Measurements from ENCODE around the gene HJURP. TPM values are rescaled to one million over a fixed set of nuclear protein-coding genes. Genes with fewer than 3 reads are reported as not detected.

The HJURP gene
- total RNA-seq, 1 experiment from 2014 or later = 37.0 TPM

DNA sequence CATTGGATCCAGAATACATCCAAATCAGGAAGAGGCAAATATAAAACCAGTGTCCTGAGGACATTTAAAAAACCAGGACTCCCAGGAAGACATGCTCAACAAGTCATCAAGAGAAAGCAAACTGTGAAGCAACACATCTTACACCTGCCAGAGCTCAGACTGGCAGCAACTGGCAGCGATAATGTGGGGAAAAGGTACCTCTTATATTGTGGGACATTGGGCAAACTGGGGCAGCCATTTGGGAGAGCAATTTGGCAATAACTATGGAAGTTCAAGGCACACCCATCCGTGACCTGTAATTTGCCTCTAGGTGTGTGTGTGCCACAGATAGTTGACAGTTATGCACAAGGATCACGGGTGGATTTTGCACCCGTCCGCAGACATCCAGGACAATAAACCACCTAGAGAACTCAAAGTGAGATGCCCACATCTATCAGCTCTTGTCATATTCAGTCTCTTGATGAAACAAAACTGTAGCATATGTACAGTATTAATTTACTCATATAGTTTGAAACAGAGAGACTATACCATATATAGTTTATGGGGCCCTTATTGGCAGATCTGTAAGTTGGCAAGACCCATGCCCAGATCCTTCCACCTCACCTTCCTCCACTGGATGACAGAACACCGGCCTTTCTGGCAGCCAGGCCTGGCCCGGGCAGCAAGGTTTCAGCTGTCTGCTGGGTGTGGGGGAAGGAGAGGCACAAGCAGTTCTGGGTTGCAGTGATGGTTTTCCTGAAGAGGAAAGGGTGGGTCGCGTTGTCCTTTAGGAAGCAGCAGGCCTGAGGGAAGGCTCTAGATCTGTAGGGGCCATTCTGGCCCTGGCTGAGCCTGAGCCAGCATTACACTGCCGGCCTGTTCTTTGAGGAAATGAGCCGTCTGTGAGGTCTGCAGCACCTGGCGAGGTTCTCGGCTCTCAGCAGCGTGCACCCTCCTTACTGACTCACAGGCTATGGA, 18.8 kb downstream of the HJURP start:
- no peak overlapping the region for H3K9ac ChIP-seq (ENCODE audit: low read length)
- peaks cover 50% of the 10 kb centered on the region for H3K79me2 ChIP-seq (ENCODE audit: low read length)
- peaks cover 37% of the 10 kb centered on the region for H4K20me1 ChIP-seq (ENCODE audit: low read length)
- no peak for TF ChIP-seq EZH2 (IDR thresholded peaks at IDR 0.05; ENCODE audit: low read length, unreplicated experiment)
- TF ChIP-seq EZH2phosphoT487 (IDR thresholded peaks at IDR 0.05; ENCODE audit: borderline replicate concordance, low read length) = no peak
- no peak for TF ChIP-seq CTCF (conservative IDR thresholded peaks at IDR 0.05; ENCODE audit: low read depth, low read length)
- no peak overlapping the region for H3K4me2 ChIP-seq (ENCODE audit: low read length)
- no peaks in the 10 kb centered on the region for H3K9me3 ChIP-seq (ENCODE audit: low read length)
- peaks cover 52% of the 10 kb centered on the region for H3K36me3 ChIP-seq (ENCODE audit: low read depth, low read length)
- no peaks in the 10 kb centered on the region for H3K9me2 ChIP-seq (replicated peaks; ENCODE audit: low read length)
- 0 out of 2 replicates have a peak, but pooled peaks cover 4% of the 10 kb centered on the region for H3K4me1 ChIP-seq (ENCODE audit: insufficient read depth, low read length)
- no peaks in the 10 kb centered on the region for H3K27me3 ChIP-seq (ENCODE audit: low read length)
- POLR2A ChIA-PET (ENCODE audit: unreplicated experiment) = no interaction called here
- CTCF ChIA-PET = no interaction called here
- DNase-seq (no peak), ATAC-seq (no peak)
- BruUV-seq (replicated peaks) = no TSS peak
- intact Hi-C loops (cut with micrococcal nuclease) = no loop called here
- H3F3A ChIP-seq (ENCODE audit: low read length, unreplicated experiment) = no peaks in the 10 kb centered on the region
- H2AFZ ChIP-seq (ENCODE audit: low read length) = no peak overlapping the region
- no peak overlapping the region for H3K27ac ChIP-seq (ENCODE audit: low read length)
- H3K4me3 ChIP-seq (ENCODE audit: low read length) = no peak overlapping the region

GRCh38 chr2:233833345-233833744, 21.0 kb downstream of the HJURP start:
- no TSS peak for BruUV-seq (replicated peaks)
- Histone ChIP-seq H3K36me3 (ENCODE audit: low read depth, low read length) (peaks cover 36% of the 10 kb centered on the region), H2AFZ (ENCODE audit: low read length) (no peak overlapping the region), H3K4me3 (ENCODE audit: low read length) (no peak overlapping the region), H3K27me3 (ENCODE audit: low read length) (no peaks in the 10 kb centered on the region), H3K4me2 (ENCODE audit: low read length) (no peak overlapping the region), H3K4me1 (ENCODE audit: insufficient read depth, low read length) (0 out of 2 replicates have a peak, but pooled peaks cover 4% of the 10 kb centered on the region), H3K79me2 (ENCODE audit: low read length) (peaks cover 28% of the 10 kb centered on the region), H3K9me2 (replicated peaks; ENCODE audit: low read length) (no peaks in the 10 kb centered on the region), H3K9me3 (ENCODE audit: low read length) (no peaks in the 10 kb centered on the region), H4K20me1 (ENCODE audit: low read length) (peaks cover 18% of the 10 kb centered on the region), H3K9ac (ENCODE audit: low read length) (no peak overlapping the region), H3K27ac (ENCODE audit: low read length) (no peak overlapping the region), H3F3A (ENCODE audit: low read length, unreplicated experiment) (no peaks in the 10 kb centered on the region)
- ChIA-PET CTCF (interaction anchor here (0.7 to 1.2 kb wide), 3 partner anchors 95 to 390 kb away, joined by 4 to 12 read pairs (median 4); no protein-coding TSS in a partner anchor), POLR2A (ENCODE audit: unreplicated experiment) (interaction anchor here (0.5 to 0.6 kb wide), 2 partner anchors 27 to 347 kb away, joined by 3 to 4 read pairs; no protein-coding TSS in a partner anchor)
- ATAC-seq = no peak
- TF ChIP-seq EZH2phosphoT487 (IDR thresholded peaks at IDR 0.05; ENCODE audit: borderline replicate concordance, low read length) (no peak), EZH2 (IDR thresholded peaks at IDR 0.05; ENCODE audit: low read length, unreplicated experiment) (no peak), CTCF (conservative IDR thresholded peaks at IDR 0.05; ENCODE audit: low read depth, low read length) (no peak)
- intact Hi-C loops (cut with micrococcal nuclease) = loop anchor here (2.0 to 5.0 kb wide), 2 partner anchors 121 to 353 kb away; partner anchors contain the start of gene UGT1A5
- DNase-seq = no peak
